ENCODE results near the gene PFN1. TPM values are rescaled to one million over a fixed set of nuclear protein-coding genes. Genes with fewer than 3 reads are reported as not detected.
"Not testable (repeated sequence)": the region's sequence is repeated elsewhere in the genome, so short reads cannot be mapped to it uniquely, and the experiment has no call there.

Gene PFN1
- polyA plus RNA-seq, 3 donors from 2014 or later = 3,573 to 4,444 (median 3,740) TPM

DNA sequence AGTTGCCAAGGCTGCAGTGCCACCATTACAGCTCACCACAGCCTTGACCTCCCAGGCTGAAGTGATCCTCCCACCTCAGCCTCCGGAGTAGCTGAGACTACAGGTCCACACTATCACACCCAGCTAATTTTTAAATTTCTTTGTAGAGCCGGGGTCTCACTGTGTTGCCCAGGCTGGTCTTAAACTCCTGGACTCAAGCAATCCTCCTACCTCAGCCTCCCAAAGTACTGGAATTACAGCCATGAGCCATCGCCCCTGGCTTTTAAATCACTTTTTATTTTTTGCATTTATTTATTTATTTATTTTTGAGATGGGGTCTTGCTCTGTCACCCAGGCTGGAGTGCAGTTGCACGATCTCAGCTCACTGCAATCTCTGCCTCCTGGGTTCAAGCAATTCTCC, 33.8 kb downstream of the PFN1 start:
- H3K9me3 Mint-ChIP-seq; DNase-seq; H3K4me1 Mint-ChIP-seq; H3K4me3 Mint-ChIP-seq; H3K36me3 Mint-ChIP-seq; H3K27me3 Mint-ChIP-seq (ENCODE audit: low read depth in 3 of 3); H3K27ac Mint-ChIP-seq: not testable (repeated sequence)

DNA sequence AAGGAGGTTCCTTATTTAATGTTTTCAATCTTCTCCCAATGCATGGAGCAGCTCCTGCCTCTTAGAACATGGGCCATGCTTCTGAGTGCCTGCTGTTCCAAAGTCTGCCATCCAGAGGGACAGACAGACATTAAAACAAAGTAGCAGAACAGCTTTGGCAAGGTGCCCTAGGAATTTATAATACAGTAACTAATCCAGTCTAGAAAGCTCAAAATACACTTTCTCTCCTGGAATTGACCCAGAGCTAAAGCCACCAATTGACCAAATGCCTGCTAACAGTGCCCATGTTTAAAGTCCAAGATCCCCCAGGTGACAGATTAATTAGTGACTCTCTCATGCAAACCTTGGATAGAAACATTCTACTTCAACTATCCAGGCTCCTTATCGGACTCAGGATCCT, 34.3 kb downstream of the PFN1 start:
- H3K27ac Mint-ChIP-seq = no peak overlapping the region
- H3K27me3 Mint-ChIP-seq (ENCODE audit: low read depth in 3 of 3) = peaks cover 0 to 2% (median 1%) of the 10 kb centered on the region in 3 donors
- H3K4me3 Mint-ChIP-seq = no peak overlapping the region
- no peak for DNase-seq
- H3K36me3 Mint-ChIP-seq = no peaks in the 10 kb centered on the region
- peaks cover 0 to 2% (median 0%) of the 10 kb centered on the region in 6 donors for H3K9me3 Mint-ChIP-seq
- H3K4me1 Mint-ChIP-seq = no peaks in the 10 kb centered on the region

DNA sequence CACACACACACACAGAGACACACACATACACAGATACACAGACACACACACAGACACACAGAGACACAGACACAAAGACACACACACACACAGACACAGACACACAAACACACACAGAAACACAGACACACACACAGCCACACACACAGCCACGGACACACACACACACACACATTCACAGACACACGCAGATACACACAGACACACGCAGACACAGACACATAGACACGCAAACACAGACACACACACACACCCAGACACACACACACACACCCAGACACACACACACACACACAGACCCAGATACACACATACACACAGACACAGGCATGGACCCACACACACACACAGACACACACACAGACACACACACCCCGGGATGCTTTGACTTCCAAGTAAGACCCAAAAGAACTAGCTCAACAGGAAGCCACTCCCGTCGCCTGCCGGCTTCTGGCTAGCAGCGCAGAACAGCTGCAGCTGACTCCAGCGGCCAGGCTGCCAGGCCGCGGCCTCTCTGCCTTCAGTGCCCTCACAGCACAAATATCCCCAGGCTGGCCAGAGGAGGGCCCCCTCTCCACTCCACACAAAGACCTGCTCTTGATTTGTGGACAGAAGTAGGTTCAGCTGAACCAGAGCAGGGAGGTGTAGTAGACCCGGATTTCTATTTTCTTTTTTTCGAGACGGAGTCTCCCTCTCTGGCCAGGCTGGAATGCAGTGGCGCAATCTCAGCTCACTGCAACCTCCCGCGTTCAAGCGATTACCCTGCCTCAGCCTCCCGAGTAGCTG, 39.4 kb downstream of the PFN1 start:
- peaks cover 0 to 2% (median 0%) of the 10 kb centered on the region in 6 donors for H3K9me3 Mint-ChIP-seq
- no peak overlapping the region for H3K4me3 Mint-ChIP-seq
- peaks cover 1 to 3% (median 2%) of the 10 kb centered on the region in 3 donors for H3K27me3 Mint-ChIP-seq (ENCODE audit: low read depth in 3 of 3)
- no peak overlapping the region for H3K27ac Mint-ChIP-seq
- no peaks in the 10 kb centered on the region for H3K36me3 Mint-ChIP-seq
- peaks cover 0 to under 1% of the 10 kb centered on the region in 2 donors for H3K4me1 Mint-ChIP-seq
- DNase-seq = peak; percentile 75 to 80 (median 77)

DNA sequence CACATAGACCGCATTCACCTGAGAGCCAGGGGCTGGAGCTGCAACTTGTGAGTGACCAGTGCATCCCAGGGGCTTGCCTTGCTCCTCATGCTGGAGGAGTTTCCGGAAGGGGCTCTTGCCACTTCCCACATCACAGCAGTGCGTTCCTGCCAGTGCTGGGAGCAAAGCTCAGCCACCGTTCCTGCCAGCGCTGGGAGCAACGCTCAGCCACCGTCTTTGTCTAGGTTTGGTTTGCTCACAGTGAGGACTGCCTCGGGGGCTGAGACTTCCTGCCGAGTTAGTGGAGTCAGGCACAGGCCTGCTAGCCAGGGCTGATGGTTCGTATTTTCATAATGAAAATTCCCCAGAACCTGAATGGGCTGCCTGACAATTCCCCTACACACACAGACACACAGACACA, 40.0 kb downstream of the PFN1 start:
- Mint-ChIP-seq H3K4me1 (peaks cover 4 to 6% of the 10 kb centered on the region in 2 donors), H3K36me3 (no peaks in the 10 kb centered on the region), H3K9me3 (no peaks in the 10 kb centered on the region), H3K27me3 (ENCODE audit: low read depth in 3 of 3) (peaks cover 1 to 6% (median 5%) of the 10 kb centered on the region in 3 donors), H3K4me3 (no peak overlapping the region), H3K27ac (no peak overlapping the region)
- no peak for DNase-seq

DNA sequence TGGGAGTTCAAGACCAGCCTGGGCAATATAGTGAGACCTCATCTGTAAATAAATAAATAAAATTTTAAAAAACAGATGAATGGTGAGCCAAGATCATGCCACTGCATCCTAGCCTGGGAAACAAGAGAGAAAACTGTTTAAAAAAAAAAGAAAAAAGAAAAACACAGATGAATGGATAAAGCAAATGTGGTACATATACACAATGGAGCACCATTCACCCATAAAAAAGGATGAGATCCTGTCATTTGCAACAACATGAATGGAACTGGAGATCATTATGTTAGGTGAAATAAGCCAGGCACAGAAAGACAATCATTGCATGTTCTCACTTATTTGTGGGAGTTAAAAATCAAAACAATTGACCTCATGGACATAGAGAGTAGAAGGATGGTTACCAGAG, 41.7 kb downstream of the PFN1 start:
- Mint-ChIP-seq H3K27ac (peak overlapping the region in 1 of 6 donors; percentile 31), H3K4me1 (peaks cover 20 to 21% of the 10 kb centered on the region in 2 donors), H3K27me3 (ENCODE audit: low read depth in 3 of 3) (peaks cover 9 to 16% (median 13%) of the 10 kb centered on the region in 3 donors), H3K4me3 (peak overlapping the region in 1 of 5 donors; percentile 22)
- H3K36me3 Mint-ChIP-seq, H3K9me3 Mint-ChIP-seq, DNase-seq: not testable (repeated sequence)

DNA sequence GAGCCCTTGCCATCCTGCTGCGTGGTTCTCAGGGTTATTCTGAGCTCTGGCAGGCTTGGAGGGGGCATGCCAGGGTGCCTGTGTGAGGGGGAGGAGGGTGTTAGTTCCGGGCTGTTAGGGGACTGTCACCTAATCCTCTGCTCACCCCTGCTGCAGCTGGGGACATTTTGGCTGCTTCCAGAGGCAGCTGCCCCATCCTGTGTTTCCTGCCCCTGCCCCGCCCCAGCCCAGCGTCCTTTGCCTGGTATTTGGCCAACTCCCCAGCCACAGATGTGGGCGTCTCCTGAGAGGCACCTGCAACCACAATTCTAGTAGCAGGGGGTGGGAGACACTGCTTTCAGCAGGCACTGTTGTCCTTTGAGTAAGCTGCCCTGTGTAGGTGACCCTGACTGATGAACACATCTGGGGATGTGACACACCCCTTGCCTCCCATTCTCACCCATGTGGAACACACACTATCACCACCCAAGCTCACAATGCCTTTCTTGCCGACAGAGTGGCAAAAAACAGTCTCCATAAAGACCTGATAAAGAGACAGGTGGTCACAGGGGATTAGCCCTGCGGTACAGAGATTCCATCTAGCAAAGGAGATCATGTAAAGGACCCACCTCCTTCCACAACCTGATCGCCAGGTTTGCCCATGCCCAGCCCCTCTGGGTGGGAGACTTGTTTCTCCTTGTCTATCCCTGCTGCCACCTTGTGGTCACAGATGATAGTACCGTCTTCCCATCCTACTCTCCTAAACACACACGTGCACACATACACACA, 45.1 kb downstream of the PFN1 start, which contains the start of gene CHRNE:
CHRNE (minus strand) TSS at position 48 of the 768 bp plus-strand sequence; CDS start at position 13, 35 bp downstream.
- peak; percentile 70 to 77 (median 72) for DNase-seq
- peak within 1 kb of the TSS; percentile 88 to 100 (median 94) for H3K27ac Mint-ChIP-seq
- H3K9me3 Mint-ChIP-seq = no peaks in the 10 kb centered on the region
- no peaks in the 10 kb centered on the region for H3K36me3 Mint-ChIP-seq
- H3K4me1 Mint-ChIP-seq = peaks cover 38 to 43% of the 10 kb centered on the region in 2 donors
- H3K27me3 Mint-ChIP-seq (ENCODE audit: low read depth in 3 of 3) = peaks cover 20 to 33% (median 24%) of the 10 kb centered on the region in 3 donors
- peak within 1 kb of the TSS; percentile 83 to 92 (median 86) for H3K4me3 Mint-ChIP-seq

DNA sequence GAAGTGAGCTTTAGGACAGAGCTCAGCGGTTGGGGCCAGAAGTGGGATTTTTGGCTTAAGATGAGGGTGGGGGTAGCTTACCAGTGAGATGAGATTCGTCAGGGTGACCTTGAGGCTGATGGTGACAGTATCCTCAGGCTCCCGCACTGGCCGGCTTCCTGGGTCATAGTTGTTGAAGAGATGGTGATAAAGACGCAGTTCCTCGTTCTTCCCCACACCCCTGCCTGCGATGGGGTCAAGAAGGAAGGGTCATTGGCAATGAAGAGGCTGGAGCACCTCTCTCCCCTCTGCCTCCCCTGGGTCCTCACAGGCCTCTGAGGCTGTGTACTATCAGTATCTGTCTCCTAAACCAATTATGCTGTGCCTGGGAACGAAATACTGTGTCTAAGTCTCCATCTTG, 45.8 kb downstream of the PFN1 start:
- no peaks in the 10 kb centered on the region for H3K36me3 Mint-ChIP-seq
- H3K4me1 Mint-ChIP-seq = peaks cover 38 to 45% of the 10 kb centered on the region in 2 donors
- DNase-seq = peak in 2 of 3 donors; percentile 12 to 20
- peak overlapping the region; percentile 88 to 100 (median 94) for H3K27ac Mint-ChIP-seq
- H3K9me3 Mint-ChIP-seq = no peaks in the 10 kb centered on the region
- H3K4me3 Mint-ChIP-seq = peak overlapping the region; percentile 83 to 92 (median 86)
- H3K27me3 Mint-ChIP-seq (ENCODE audit: low read depth in 3 of 3) = peaks cover 20 to 35% (median 24%) of the 10 kb centered on the region in 3 donors

DNA sequence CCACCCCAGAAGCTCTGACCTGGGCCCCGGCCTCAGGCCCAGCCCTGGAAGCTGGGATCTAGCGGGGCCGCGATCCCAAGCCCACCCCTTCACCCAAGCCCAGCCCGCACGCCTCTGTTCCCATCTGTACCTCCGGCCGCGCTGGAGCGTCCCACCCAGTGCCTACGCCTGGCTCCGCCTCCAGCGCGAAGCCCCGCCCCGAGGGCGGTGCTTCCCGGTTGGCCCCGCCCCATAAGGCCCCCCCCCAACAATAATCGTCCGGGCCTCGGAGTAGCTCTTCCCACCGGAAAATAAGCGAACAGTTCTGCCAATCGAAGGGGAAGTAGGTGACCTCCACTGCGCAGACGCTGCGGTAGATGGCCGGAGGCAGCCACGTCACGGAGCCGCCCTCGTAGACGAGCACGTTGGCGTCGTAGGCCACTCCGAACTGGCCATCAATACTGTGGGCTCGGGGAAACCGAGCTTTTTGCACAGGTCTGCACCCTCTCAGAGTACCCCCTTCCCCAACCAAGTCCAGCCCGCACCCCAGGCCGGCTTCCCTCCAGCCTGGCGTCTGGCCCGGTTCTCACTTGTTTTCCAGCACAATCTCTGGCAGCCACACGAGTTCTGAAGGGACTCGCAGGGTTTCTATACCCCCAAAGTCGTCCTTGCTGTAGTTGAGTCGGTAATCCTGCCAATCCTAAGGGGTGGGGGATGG, 46.5 kb downstream of the PFN1 start:
- Mint-ChIP-seq H3K27ac (peak overlapping the region; percentile 92 to 100 (median 94)), H3K4me3 (peak overlapping the region; percentile 83 to 92 (median 87)), H3K4me1 (peaks cover 38 to 45% of the 10 kb centered on the region in 2 donors)

DNA sequence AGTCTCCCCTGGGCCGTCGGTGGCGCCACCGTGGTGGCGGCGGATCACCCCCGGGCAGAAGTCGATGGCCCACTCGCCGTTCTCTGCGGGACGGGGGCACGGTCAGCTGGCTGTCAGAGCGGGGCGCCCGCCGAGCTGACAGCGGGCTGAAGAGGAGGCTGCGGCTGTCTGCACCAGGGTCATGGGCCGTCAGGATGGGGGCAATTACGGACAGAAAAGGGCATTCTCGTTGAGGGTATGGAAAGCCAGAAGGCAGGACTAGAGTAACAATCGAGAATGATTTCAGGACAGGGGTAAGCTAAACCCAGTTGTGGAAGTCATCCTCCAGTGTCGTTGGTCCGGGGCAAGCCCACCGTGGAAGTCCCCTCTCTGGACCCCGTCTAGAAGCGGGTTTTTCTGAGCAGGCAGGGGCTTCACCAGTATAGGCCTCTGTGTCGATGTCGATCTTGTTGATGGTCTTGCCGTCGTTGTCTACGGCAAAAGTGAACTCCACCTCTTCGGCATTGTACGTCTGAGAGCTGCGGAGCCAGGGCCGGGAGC, 47.2 kb downstream of the PFN1 start:
- Mint-ChIP-seq H3K4me3 (peak overlapping the region; percentile 83 to 92 (median 87)), H3K9me3 (no peaks in the 10 kb centered on the region), H3K27ac (peak overlapping the region; percentile 68 to 100 (median 94)), H3K36me3 (peaks cover 0 to 5% (median 0%) of the 10 kb centered on the region in 3 donors), H3K27me3 (ENCODE audit: low read depth in 3 of 3) (peaks cover 22 to 35% (median 24%) of the 10 kb centered on the region in 3 donors), H3K4me1 (peaks cover 38 to 45% of the 10 kb centered on the region in 2 donors)
- DNase-seq = no peak

More for the DNA sequence above, 46.5 kb downstream of the PFN1 start:
- H3K9me3 Mint-ChIP-seq = no peaks in the 10 kb centered on the region
- peaks cover 0 to 5% (median 0%) of the 10 kb centered on the region in 3 donors for H3K36me3 Mint-ChIP-seq
- DNase-seq = peak; percentile 36 to 61 (median 44)
- peaks cover 22 to 35% (median 24%) of the 10 kb centered on the region in 3 donors for H3K27me3 Mint-ChIP-seq (ENCODE audit: low read depth in 3 of 3)

DNA sequence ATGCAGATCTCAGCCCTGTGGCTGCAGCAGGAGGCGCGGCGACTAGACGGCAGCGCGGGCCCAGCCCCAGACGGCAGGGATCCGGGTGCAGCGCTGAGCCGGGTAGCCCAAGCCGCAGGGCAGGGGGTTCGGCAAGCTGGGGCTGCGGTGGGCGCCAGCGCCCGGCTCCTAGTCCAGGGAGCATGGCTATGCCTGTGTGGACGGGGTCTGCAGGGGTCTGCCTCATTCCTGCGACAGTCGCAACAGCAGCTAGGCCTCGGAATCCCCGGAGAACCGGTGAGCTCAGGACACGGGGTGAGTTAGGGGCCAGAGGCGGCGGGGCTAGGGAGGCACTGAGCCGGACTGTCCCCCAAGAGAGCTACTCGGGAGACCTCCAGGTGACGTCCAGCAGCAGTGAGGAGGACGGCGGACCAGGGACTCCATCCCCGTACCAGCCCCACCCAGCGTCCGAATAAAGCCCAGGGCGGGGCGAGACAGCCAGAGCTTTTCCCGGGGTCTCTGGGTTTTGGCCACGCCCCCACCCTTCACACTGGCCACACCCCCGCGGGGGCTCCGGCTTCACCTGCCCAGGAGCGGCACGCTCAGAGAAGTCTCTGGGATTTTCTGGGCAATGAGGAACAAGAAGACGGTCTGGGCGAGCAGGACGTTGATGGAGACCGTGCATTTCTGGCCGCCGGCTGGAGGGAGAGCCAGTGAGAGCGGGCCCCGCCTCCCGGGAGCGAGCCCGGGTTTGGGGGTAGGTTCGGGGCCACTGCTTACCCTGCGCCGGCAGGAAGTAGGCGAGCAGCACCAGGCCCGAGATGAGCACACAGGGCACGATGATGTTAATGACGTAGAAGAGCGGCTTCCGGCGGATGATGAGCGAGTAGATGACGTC, 47.9 kb downstream of the PFN1 start:
- H3K27ac Mint-ChIP-seq = peak overlapping the region; percentile 68 to 100 (median 97)
- no peaks in the 10 kb centered on the region for H3K9me3 Mint-ChIP-seq
- H3K4me1 Mint-ChIP-seq = peaks cover 38 to 45% of the 10 kb centered on the region in 2 donors

DNA sequence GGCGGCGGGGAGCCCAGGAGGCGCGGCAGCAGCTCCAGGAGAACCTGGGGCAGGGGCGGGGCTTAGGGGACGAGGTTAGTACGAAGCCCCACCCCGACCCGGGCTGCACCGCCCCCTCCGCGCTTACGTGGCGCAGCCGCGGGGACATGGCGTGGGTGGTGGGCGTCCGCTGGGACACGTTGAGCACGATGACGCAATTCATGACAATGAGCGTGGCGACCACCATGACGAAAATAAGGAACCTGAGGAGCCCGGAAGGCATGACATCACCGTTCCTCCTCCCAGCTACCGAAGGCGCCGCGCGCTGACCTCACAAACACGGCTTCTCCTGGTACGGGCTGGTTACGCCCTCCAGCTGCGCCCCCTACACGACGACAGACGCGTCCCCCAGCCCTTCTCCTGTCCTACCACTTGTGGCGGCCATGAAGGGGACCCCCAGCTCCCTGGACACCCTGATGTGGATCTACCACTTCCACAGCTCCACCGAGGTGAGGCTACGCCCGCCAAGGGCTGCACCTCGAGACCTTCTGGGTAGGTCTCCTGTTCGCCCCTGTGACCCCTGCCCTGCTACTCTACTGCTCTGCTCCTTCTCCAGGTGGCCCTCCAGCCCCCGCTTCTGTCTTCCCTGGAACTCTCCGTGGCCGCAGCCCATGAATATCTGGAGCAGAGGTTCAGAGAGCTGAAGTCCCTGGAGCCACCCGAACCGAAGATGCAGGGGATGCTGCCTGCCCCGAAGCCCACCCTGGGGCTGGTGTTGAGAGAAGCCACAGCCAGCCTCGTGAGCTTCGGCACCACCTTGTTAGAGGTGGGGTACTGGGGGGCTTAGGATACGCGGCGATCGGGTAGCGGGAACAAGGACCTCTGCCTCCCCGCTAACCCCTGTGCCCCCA, 48.7 kb downstream of the PFN1 start, which contains the start of gene C17orf107:
C17orf107 (plus strand) TSS at position 196 of the 890 bp plus-strand sequence; CDS start at position 423, 227 bp downstream.
- DNase-seq = peak; percentile 93 to 94 (median 93)
- peaks cover 0 to 7% (median 5%) of the 10 kb centered on the region in 3 donors for H3K36me3 Mint-ChIP-seq
- peak within 1 kb of the TSS; percentile 83 to 100 (median 97) for H3K27ac Mint-ChIP-seq
- H3K27me3 Mint-ChIP-seq (ENCODE audit: low read depth in 3 of 3) = peaks cover 21 to 35% (median 22%) of the 10 kb centered on the region in 3 donors
- H3K4me3 Mint-ChIP-seq = peak within 1 kb of the TSS; percentile 87 to 92 (median 90)
- H3K9me3 Mint-ChIP-seq = no peaks in the 10 kb centered on the region
- H3K4me1 Mint-ChIP-seq = peaks cover 38 to 45% of the 10 kb centered on the region in 2 donors

More for the DNA sequence above, 47.9 kb downstream of the PFN1 start:
- H3K4me3 Mint-ChIP-seq = peak overlapping the region; percentile 87 to 92 (median 90)
- H3K27me3 Mint-ChIP-seq (ENCODE audit: low read depth in 3 of 3) = peaks cover 22 to 35% (median 24%) of the 10 kb centered on the region in 3 donors
- DNase-seq = peak; percentile 79 to 89 (median 83)
- peaks cover 0 to 5% (median 2%) of the 10 kb centered on the region in 3 donors for H3K36me3 Mint-ChIP-seq

Data from immature natural killer cell (primary cell).